TTC549 (cell line): Measurements from ENCODE around the gene NEMP2.

Experiments
- FAIRE-seq: peaks from 2 replicates; lab custom pipeline; 2012; peaks lifted over from hg19 to GRCh38; lab: Jason Lieb, UNC

Gene NEMP2

DNA sequence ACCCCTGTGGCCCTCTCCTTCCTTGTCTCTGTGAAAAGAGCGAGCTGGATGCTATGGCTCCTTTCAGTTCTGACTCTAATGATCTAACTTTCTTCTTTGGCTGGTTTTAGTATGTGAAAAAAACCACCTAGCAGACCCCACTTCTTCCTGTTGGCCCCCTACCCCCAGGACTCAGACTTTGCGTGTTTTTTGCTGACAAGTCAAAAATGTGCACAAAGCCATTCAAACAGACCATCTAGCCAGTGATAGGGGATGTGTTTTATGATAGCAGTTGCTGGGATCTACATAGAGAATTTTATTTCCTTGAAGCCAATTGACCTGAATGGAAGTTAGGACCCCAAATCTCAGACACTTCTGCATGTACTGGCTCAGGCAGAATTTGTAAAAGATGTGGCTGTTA is 77.3 kb downstream of the NEMP2 start:
- no peak for FAIRE-seq

DNA sequence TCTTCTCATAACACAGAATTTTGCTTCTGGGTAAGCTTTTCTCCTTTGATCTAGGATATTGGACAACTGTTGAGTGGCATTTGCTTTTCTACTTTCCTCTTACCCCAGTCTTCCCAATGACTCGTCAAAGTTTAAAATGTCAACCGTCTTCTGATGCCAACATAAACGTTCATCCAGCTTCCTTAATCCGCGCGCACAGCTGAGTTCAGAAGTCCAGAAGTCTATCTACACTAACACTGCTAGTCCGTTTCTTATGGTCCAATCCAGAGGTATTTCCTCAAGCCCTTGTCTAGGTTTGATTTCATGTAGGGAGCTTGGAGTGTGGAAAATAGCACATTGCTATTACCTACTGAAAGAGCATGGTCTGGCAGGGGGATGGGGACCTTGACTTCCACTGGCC is 77.7 kb downstream of the NEMP2 start:
- no peak for FAIRE-seq

DNA sequence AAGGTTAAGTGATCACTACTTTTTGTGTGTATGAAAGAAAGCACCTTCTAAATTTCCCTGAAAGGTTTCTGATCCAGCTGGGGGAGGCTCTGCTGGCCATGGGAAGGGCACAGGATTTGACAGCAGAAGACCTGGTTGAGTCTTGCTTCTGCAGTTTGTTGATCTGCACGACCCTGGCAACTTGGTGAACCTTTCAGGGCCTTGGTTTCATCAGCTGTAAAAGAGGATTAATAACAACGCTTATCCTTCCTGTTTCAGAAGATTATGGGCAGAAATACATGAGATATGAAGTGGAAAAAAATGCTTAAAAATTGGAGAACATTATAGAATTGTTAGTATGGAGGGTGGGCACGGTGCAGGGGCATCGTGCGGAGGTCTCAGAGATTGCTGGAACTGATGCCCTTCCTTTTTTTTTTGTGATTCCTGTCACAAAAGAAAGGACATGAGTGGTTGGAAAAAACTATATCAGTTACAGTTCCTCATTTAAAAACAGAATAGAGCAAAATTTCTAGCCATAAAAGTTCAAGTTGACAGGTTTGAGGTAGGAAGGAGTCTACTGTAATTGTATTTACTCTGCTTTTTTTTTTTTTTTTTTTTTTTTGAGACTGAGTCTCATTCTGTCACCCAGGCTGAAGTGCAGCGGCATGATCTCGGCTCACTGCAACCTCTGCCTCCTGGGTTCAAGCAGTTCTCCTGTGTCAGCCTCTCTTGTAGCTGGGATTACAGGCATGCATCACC is 79.0 kb downstream of the NEMP2 start:
- FAIRE-seq: no peak

DNA sequence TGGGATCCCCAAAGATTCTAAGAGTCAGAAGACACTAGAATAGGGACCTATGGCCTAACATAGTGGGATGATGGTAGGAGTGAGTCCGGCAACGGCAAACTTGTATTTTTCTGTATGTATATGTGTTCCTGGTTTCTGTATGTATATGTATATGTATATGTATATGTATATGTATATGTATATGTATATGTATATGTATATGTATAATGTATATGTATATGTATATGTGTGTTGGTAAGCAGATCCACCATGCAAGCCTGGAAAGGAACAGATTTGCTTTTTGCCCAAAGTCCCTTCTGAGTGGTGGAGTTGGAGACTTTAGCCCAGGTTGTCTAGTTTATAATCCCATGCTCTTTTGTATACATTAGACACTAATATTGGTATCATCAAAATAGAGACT is 79.7 kb downstream of the NEMP2 start:
- no peak for FAIRE-seq
